Activated CD4-positive, alpha-beta T cell treated with anti-CD3 and anti-CD28 coated beads, Interleukin-2, Interleukin-6, amounts not matched to agents 100 ng/mL and 50 ng/mL, durations not matched to agents 16 hours and 8 hours (primary cell): ENCODE data around the gene DNM3.

Experiments used
- DNase-seq: peaks from one replicate; pipeline ENCODE4 v3.0.0-alpha.2; 2020

DNM3 gene

GRCh38 chr1:172185211-172185610 lies 343.9 kb downstream of the DNM3 start:
- DNase-seq, result no peak

- DNase-seq, result no peak
Measured at GRCh38 chr1:172185996-172186395, 344.7 kb downstream of the DNM3 start.

- DNase-seq, result no peak
Measured at GRCh38 chr1:172201572-172201971, 360.3 kb downstream of the DNM3 start.

- no peak for DNase-seq
Measured at GRCh38 chr1:172203135-172203823, 362.0 kb downstream of the DNM3 start.

- DNase-seq, result no peak
Measured at GRCh38 chr1:172203902-172204301, 362.6 kb downstream of the DNM3 start.

- no peak for DNase-seq
Measured at GRCh38 chr1:172206256-172206655, 365.0 kb downstream of the DNM3 start.

- DNase-seq, result no peak
Measured at GRCh38 chr1:172208635-172209034, 367.3 kb downstream of the DNM3 start.

- DNase-seq, result no peak
Measured at GRCh38 chr1:172211221-172211620, 369.9 kb downstream of the DNM3 start.

GRCh38 chr1:172212124-172212523 lies 370.8 kb downstream of the DNM3 start:
- DNase-seq, result no peak

- DNase-seq, result no peak
Measured at GRCh38 chr1:172215006-172215405, 373.7 kb downstream of the DNM3 start.

- DNase-seq, result no peak
Measured at GRCh38 chr1:172219966-172220365, 378.7 kb downstream of the DNM3 start.

- DNase-seq, result no peak
Measured at GRCh38 chr1:172220376-172220775, 379.1 kb downstream of the DNM3 start.

GRCh38 chr1:172221436-172221835 lies 380.1 kb downstream of the DNM3 start:
- DNase-seq, result no peak

- no peak for DNase-seq
Measured at GRCh38 chr1:172224871-172225270, 383.6 kb downstream of the DNM3 start.

- DNase-seq, result no peak
Measured at GRCh38 chr1:172229942-172230341, 388.6 kb downstream of the DNM3 start.

GRCh38 chr1:172230526-172230925 lies 389.2 kb downstream of the DNM3 start:
- DNase-seq, result peak; percentile 10

- DNase-seq, result no peak
Measured at GRCh38 chr1:172236958-172237357, 395.7 kb downstream of the DNM3 start.

- DNase-seq, result no peak
Measured at GRCh38 chr1:172238158-172238557, 396.9 kb downstream of the DNM3 start.

GRCh38 chr1:172238965-172239364 lies 397.7 kb downstream of the DNM3 start:
- DNase-seq, result no peak

- DNase-seq, result no peak
Measured at GRCh38 chr1:172239901-172240300, 398.6 kb downstream of the DNM3 start.

GRCh38 chr1:172241540-172241939 lies 400.2 kb downstream of the DNM3 start:
- no peak for DNase-seq

- DNase-seq, result no peak
Measured at GRCh38 chr1:172244865-172245264, 403.6 kb downstream of the DNM3 start.

- DNase-seq, result no peak
Measured at GRCh38 chr1:172245788-172246187, 404.5 kb downstream of the DNM3 start.

GRCh38 chr1:172246521-172247390 lies 405.5 kb downstream of the DNM3 start:
- DNase-seq, result no peak
